Nephron (organoid): ENCODE data around the gene ZNF710.

ENCODE experiments used
- H3K27ac Mint-ChIP-seq, 3 experiments: 2 replicates each; pipeline ENCODE4 v1.8.0; 2020; ENCODE audit warnings: mixed read lengths in 3 of 3, mild to moderate bottlenecking in 2 of 3, moderate library complexity in 1 of 3
- H3K27me3 Mint-ChIP-seq: 2 replicates; pipeline ENCODE4 v1.8.0; 2021; ENCODE audit warnings: low read depth, mild to moderate bottlenecking, moderate library complexity, mixed read lengths
- H3K36me3 Mint-ChIP-seq: 2 replicates; pipeline ENCODE4 v1.8.0; 2020; ENCODE audit warnings: low read depth, mixed read lengths
- H3K4me1 Mint-ChIP-seq: 2 replicates; pipeline ENCODE4 v1.8.0; 2020; ENCODE audit warnings: mixed read lengths
- H3K4me3 Mint-ChIP-seq, 3 experiments: 2 replicates each; pipeline ENCODE4 v1.8.0; 2020; ENCODE audit warnings: mild to moderate bottlenecking in 3 of 3, mixed read lengths in 3 of 3, moderate library complexity in 2 of 3
- H3K9me3 Mint-ChIP-seq: 2 replicates; pipeline ENCODE4 v1.8.0; 2020; ENCODE audit warnings: mixed read lengths
- CTCF ChIP-seq, 3 experiments: fragments of 200-600 bp; sonication (generic); IDR thresholded peaks; one replicate each; pipeline ENCODE4 v1.5.0; 2021; ENCODE audit warnings: antibody characterized with exemption in 3 of 3; ENCODE audit not compliant: unreplicated experiment in 3 of 3

ZNF710 gene

GRCh38 chr15:90074916-90075315, 73.8 kb downstream of the ZNF710 start:
- peak overlapping the region in 1 of 3 experiments; percentile 32 for H3K27ac Mint-ChIP-seq
- no peaks in the 10 kb centered on the region for H3K27me3 Mint-ChIP-seq
- no peak overlapping the region for H3K4me3 Mint-ChIP-seq
- no peak for TF ChIP-seq CTCF (IDR thresholded peaks at IDR 0.05; ENCODE audit: unreplicated experiment in 3 of 3)
- H3K36me3 Mint-ChIP-seq = peaks cover 14% of the 10 kb centered on the region
- H3K4me1 Mint-ChIP-seq = no peaks in the 10 kb centered on the region
- H3K9me3 Mint-ChIP-seq = no peaks in the 10 kb centered on the region

- Mint-ChIP-seq H3K27me3 (no peaks in the 10 kb centered on the region), H3K36me3 (peaks cover 18% of the 10 kb centered on the region), H3K4me3 (no peak overlapping the region), H3K4me1 (no peaks in the 10 kb centered on the region), H3K9me3 (no peaks in the 10 kb centered on the region), H3K27ac (peak overlapping the region in 1 of 3 experiments; percentile 61)
- TF ChIP-seq CTCF (IDR thresholded peaks at IDR 0.05; ENCODE audit: unreplicated experiment in 3 of 3) = no peak
Measured at GRCh38 chr15:90075420-90076289, 74.5 kb downstream of the ZNF710 start.

- H3K9me3 Mint-ChIP-seq = no peaks in the 10 kb centered on the region
- H3K4me1 Mint-ChIP-seq = no peaks in the 10 kb centered on the region
- no peaks in the 10 kb centered on the region for H3K27me3 Mint-ChIP-seq
- no peak overlapping the region for H3K4me3 Mint-ChIP-seq
- H3K36me3 Mint-ChIP-seq = peaks cover 19% of the 10 kb centered on the region
- no peak overlapping the region for H3K27ac Mint-ChIP-seq
- TF ChIP-seq CTCF (IDR thresholded peaks at IDR 0.05; ENCODE audit: unreplicated experiment in 3 of 3) = no peak
Measured at GRCh38 chr15:90076716-90077115, 75.6 kb downstream of the ZNF710 start.

GRCh38 chr15:90078965-90079364, 77.8 kb downstream of the ZNF710 start:
- no peak overlapping the region for H3K4me3 Mint-ChIP-seq
- no peaks in the 10 kb centered on the region for H3K4me1 Mint-ChIP-seq
- H3K36me3 Mint-ChIP-seq = peaks cover 32% of the 10 kb centered on the region
- H3K9me3 Mint-ChIP-seq = no peaks in the 10 kb centered on the region
- H3K27me3 Mint-ChIP-seq = no peaks in the 10 kb centered on the region
- no peak for TF ChIP-seq CTCF (IDR thresholded peaks at IDR 0.05; ENCODE audit: unreplicated experiment in 3 of 3)
- H3K27ac Mint-ChIP-seq = no peak overlapping the region

GRCh38 chr15:90079619-90080457, 78.7 kb downstream of the ZNF710 start:
- H3K27ac Mint-ChIP-seq = no peak overlapping the region
- no peak overlapping the region for H3K4me3 Mint-ChIP-seq
- no peaks in the 10 kb centered on the region for H3K27me3 Mint-ChIP-seq
- H3K36me3 Mint-ChIP-seq = peaks cover 35% of the 10 kb centered on the region
- no peaks in the 10 kb centered on the region for H3K4me1 Mint-ChIP-seq
- H3K9me3 Mint-ChIP-seq = no peaks in the 10 kb centered on the region
- no peak for TF ChIP-seq CTCF (IDR thresholded peaks at IDR 0.05; ENCODE audit: unreplicated experiment in 3 of 3)
